GM23338 (cell line): ENCODE data around the gene PSG6.
"Not testable (repeated sequence)": the region's sequence is repeated elsewhere in the genome, so short reads cannot be mapped to it uniquely, and the experiment has no call there.

Experiments used
- CREB1 ChIP-seq: fragments of 250-450 bp; sonication (Bioruptor Pico); IDR thresholded peaks from 2 replicates; pipeline ENCODE4 v1.5.0; 2020; ENCODE audit warnings: low read depth, mild to moderate bottlenecking, moderate library complexity
- EZH2 ChIP-seq: fragments of 200-600 bp; sonication (generic); IDR thresholded peaks from one replicate; pipeline ENCODE4 v1.8.0; 2017; ENCODE audit warnings: antibody characterized with exemption, mild to moderate bottlenecking, low read depth; ENCODE audit not compliant: unreplicated experiment
- EZH2phosphoT487 ChIP-seq: fragments of 200-600 bp; sonication (generic); IDR thresholded peaks from one replicate; pipeline ENCODE4 v1.8.1; 2018; ENCODE audit warnings: antibody characterized with exemption; ENCODE audit not compliant: unreplicated experiment
- JUNB ChIP-seq: IDR thresholded peaks from one replicate; pipeline ENCODE4 v1.6.1; 2016; ENCODE audit warnings: antibody characterized with exemption; ENCODE audit not compliant: unreplicated experiment
- POLR2AphosphoS5 ChIP-seq: IDR thresholded peaks from 2 replicates; pipeline ENCODE4 v1.6.1; 2016; ENCODE audit warnings: antibody characterized with exemption, low read depth
- STAT1 ChIP-seq: IDR thresholded peaks from one replicate; pipeline ENCODE4 v1.6.1; 2016; ENCODE audit warnings: antibody characterized with exemption; ENCODE audit not compliant: unreplicated experiment
- TF ChIP-seq, protein P1 (sequence below), 2 experiments: fragments of 200-600 bp in 1 of 2; sonication (generic) in 1 of 2; conservative IDR thresholded peaks; 2 replicates each; pipeline versions ENCODE4 v1.5.1 to v1.6.1; 2016 to 2017; ENCODE audit warnings: antibody characterized with exemption in 2 of 2, low read depth in 2 of 2, mild to moderate bottlenecking in 2 of 2, moderate library complexity in 1 of 2
- TF ChIP-seq, protein P2 (sequence below): IDR thresholded peaks from one replicate; pipeline ENCODE4 v1.6.1; 2018; ENCODE audit warnings: antibody characterized with exemption; ENCODE audit not compliant: unreplicated experiment
- TF ChIP-seq, protein P3 (sequence below): IDR thresholded peaks from 2 replicates; pipeline ENCODE4 v1.6.1; 2016; ENCODE audit warnings: antibody characterized with exemption
- TF ChIP-seq, protein P4 (sequence below): fragments of 250-450 bp; sonication (Bioruptor Pico); IDR thresholded peaks from 2 replicates; pipeline ENCODE4 v1.5.0; 2020; ENCODE audit warnings: mild to moderate bottlenecking, moderate library complexity

DNA sequence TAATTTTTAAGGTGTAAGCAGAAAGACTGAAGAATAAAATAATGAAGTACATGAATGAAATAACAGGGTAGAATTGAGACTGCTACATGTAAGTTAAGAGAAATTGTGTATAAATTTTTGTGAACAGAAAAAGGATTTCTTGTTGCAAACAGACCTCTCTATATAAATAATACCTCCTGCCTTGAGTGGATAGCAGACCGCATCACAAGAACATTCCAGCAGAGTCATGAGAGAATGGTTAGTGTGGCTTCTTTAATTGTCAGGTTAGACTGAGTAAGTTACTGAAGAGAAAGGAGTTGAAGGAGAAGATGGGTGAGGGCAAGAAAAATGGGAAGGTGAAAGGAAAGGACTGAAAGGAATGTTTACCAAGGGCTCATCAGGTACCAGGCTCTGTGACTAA is 18.6 kb downstream of the PSG6 start:
- TF ChIP-seq, protein P1, sequence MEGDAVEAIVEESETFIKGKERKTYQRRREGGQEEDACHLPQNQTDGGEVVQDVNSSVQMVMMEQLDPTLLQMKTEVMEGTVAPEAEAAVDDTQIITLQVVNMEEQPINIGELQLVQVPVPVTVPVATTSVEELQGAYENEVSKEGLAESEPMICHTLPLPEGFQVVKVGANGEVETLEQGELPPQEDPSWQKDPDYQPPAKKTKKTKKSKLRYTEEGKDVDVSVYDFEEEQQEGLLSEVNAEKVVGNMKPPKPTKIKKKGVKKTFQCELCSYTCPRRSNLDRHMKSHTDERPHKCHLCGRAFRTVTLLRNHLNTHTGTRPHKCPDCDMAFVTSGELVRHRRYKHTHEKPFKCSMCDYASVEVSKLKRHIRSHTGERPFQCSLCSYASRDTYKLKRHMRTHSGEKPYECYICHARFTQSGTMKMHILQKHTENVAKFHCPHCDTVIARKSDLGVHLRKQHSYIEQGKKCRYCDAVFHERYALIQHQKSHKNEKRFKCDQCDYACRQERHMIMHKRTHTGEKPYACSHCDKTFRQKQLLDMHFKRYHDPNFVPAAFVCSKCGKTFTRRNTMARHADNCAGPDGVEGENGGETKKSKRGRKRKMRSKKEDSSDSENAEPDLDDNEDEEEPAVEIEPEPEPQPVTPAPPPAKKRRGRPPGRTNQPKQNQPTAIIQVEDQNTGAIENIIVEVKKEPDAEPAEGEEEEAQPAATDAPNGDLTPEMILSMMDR (conservative IDR thresholded peaks at IDR 0.05; ENCODE audit: low read depth in 2 of 2) = not testable (repeated sequence)
- TF ChIP-seq EZH2phosphoT487; POLR2AphosphoS5; STAT1; EZH2; CREB1 (CRISPR knock-in tag); JUNB: not testable (repeated sequence)
- TF ChIP-seq, protein P2, sequence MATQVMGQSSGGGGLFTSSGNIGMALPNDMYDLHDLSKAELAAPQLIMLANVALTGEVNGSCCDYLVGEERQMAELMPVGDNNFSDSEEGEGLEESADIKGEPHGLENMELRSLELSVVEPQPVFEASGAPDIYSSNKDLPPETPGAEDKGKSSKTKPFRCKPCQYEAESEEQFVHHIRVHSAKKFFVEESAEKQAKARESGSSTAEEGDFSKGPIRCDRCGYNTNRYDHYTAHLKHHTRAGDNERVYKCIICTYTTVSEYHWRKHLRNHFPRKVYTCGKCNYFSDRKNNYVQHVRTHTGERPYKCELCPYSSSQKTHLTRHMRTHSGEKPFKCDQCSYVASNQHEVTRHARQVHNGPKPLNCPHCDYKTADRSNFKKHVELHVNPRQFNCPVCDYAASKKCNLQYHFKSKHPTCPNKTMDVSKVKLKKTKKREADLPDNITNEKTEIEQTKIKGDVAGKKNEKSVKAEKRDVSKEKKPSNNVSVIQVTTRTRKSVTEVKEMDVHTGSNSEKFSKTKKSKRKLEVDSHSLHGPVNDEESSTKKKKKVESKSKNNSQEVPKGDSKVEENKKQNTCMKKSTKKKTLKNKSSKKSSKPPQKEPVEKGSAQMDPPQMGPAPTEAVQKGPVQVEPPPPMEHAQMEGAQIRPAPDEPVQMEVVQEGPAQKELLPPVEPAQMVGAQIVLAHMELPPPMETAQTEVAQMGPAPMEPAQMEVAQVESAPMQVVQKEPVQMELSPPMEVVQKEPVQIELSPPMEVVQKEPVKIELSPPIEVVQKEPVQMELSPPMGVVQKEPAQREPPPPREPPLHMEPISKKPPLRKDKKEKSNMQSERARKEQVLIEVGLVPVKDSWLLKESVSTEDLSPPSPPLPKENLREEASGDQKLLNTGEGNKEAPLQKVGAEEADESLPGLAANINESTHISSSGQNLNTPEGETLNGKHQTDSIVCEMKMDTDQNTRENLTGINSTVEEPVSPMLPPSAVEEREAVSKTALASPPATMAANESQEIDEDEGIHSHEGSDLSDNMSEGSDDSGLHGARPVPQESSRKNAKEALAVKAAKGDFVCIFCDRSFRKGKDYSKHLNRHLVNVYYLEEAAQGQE = not testable (repeated sequence)
- TF ChIP-seq, protein P3, sequence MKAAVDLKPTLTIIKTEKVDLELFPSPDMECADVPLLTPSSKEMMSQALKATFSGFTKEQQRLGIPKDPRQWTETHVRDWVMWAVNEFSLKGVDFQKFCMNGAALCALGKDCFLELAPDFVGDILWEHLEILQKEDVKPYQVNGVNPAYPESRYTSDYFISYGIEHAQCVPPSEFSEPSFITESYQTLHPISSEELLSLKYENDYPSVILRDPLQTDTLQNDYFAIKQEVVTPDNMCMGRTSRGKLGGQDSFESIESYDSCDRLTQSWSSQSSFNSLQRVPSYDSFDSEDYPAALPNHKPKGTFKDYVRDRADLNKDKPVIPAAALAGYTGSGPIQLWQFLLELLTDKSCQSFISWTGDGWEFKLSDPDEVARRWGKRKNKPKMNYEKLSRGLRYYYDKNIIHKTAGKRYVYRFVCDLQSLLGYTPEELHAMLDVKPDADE = not testable (repeated sequence)
- TF ChIP-seq, protein P4, sequence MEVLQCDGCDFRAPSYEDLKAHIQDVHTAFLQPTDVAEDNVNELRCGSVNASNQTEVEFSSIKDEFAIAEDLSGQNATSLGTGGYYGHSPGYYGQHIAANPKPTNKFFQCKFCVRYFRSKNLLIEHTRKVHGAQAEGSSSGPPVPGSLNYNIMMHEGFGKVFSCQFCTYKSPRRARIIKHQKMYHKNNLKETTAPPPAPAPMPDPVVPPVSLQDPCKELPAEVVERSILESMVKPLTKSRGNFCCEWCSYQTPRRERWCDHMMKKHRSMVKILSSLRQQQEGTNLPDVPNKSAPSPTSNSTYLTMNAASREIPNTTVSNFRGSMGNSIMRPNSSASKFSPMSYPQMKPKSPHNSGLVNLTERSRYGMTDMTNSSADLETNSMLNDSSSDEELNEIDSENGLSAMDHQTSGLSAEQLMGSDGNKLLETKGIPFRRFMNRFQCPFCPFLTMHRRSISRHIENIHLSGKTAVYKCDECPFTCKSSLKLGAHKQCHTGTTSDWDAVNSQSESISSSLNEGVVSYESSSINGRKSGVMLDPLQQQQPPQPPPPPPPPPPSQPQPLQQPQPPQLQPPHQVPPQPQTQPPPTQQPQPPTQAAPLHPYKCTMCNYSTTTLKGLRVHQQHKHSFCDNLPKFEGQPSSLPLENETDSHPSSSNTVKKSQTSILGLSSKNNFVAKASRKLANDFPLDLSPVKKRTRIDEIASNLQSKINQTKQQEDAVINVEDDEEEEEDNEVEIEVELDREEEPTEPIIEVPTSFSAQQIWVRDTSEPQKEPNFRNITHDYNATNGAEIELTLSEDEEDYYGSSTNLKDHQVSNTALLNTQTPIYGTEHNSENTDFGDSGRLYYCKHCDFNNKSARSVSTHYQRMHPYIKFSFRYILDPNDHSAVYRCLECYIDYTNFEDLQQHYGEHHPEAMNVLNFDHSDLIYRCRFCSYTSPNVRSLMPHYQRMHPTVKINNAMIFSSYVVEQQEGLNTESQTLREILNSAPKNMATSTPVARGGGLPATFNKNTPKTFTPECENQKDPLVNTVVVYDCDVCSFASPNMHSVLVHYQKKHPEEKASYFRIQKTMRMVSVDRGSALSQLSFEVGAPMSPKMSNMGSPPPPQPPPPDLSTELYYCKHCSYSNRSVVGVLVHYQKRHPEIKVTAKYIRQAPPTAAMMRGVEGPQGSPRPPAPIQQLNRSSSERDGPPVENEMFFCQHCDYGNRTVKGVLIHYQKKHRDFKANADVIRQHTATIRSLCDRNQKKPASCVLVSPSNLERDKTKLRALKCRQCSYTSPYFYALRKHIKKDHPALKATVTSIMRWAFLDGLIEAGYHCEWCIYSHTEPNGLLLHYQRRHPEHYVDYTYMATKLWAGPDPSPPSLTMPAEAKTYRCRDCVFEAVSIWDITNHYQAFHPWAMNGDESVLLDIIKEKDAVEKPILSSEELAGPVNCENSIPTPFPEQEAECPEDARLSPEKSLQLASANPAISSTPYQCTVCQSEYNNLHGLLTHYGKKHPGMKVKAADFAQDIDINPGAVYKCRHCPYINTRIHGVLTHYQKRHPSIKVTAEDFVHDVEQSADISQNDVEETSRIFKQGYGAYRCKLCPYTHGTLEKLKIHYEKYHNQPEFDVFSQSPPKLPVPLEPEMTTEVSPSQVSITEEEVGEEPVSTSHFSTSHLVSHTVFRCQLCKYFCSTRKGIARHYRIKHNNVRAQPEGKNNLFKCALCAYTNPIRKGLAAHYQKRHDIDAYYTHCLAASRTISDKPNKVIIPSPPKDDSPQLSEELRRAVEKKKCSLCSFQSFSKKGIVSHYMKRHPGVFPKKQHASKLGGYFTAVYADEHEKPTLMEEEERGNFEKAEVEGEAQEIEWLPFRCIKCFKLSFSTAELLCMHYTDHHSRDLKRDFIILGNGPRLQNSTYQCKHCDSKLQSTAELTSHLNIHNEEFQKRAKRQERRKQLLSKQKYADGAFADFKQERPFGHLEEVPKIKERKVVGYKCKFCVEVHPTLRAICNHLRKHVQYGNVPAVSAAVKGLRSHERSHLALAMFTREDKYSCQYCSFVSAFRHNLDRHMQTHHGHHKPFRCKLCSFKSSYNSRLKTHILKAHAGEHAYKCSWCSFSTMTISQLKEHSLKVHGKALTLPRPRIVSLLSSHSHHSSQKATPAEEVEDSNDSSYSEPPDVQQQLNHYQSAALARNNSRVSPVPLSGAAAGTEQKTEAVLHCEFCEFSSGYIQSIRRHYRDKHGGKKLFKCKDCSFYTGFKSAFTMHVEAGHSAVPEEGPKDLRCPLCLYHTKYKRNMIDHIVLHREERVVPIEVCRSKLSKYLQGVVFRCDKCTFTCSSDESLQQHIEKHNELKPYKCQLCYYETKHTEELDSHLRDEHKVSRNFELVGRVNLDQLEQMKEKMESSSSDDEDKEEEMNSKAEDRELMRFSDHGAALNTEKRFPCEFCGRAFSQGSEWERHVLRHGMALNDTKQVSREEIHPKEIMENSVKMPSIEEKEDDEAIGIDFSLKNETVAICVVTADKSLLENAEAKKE (CRISPR knock-in tag) = not testable (repeated sequence)
